Mesodermal cell (in vitro differentiated cells): ENCODE results near the gene AP1S3.
"Not testable (repeated sequence)": the region's sequence is repeated elsewhere in the genome, so short reads cannot be mapped to it uniquely, and the experiment has no call there.

ENCODE experiments used
- H3K27ac ChIP-seq: 2 replicates; pipeline ENCODE4 v1.7.0; 2013; ENCODE audit warnings: mild to moderate bottlenecking, low read depth, low read length, moderate library complexity; ENCODE audit not compliant: severe bottlenecking
- H3K36me3 ChIP-seq: 2 replicates; pipeline ENCODE4 v1.7.1; 2013; ENCODE audit warnings: mild to moderate bottlenecking, low read length, moderate library complexity; ENCODE audit not compliant: control insufficient read depth, insufficient read depth
- H3K4me1 ChIP-seq: one replicate; pipeline ENCODE4 v1.7.1; 2013; ENCODE audit warnings: mild to moderate bottlenecking, low read length; ENCODE audit not compliant: insufficient read depth, control insufficient read depth, poor library complexity, severe bottlenecking
- H3K4me3 ChIP-seq: 2 replicates; pipeline ENCODE4 v1.7.0; 2013; ENCODE audit warnings: low read length, control low read depth, mild to moderate bottlenecking; ENCODE audit not compliant: insufficient read depth, poor library complexity, severe bottlenecking; ENCODE audit errors: extremely low read depth
- H3K9me3 ChIP-seq: 2 replicates; pipeline ENCODE4 v1.7.1; 2013; ENCODE audit warnings: mild to moderate bottlenecking, low read length, moderate library complexity; ENCODE audit not compliant: control insufficient read depth
- WGBS, 2 experiments: methylation state at CpG; one replicate each; pipeline ENCODE4 v1.1.5; 2013; ENCODE audit warnings: missing lambda C conversion rate in 2 of 2; ENCODE audit not compliant: insufficient coverage in 2 of 2; 5-methylcytosine and 5-hydroxymethylcytosine counted together

The AP1S3 gene

GRCh38 chr2:223805008-223805407 is 32.4 kb downstream of the AP1S3 start:
- Histone ChIP-seq H3K27ac (no peak overlapping the region), H3K4me1 (no peaks in the 10 kb centered on the region), H3K36me3 (no peaks in the 10 kb centered on the region), H3K4me3 (no peak overlapping the region), H3K9me3 (no peaks in the 10 kb centered on the region)
- WGBS, 2 experiments: 88 to 95% methylated on average over 7 of the region's 8 CpGs

- no peaks in the 10 kb centered on the region for H3K36me3 ChIP-seq
- no peak overlapping the region for H3K27ac ChIP-seq
- H3K4me1 ChIP-seq: no peaks in the 10 kb centered on the region
- no peak overlapping the region for H3K4me3 ChIP-seq
- H3K9me3 ChIP-seq: no peaks in the 10 kb centered on the region
- WGBS, 2 experiments: 78 to 89% methylated on average over 1 of the region's 5 CpGs
Observed at GRCh38 chr2:223801736-223802135, 35.6 kb downstream of the AP1S3 start.

- WGBS, 2 experiments: 92 to 93% methylated on average over 2 to 3 of the region's 4 CpGs
- no peak overlapping the region for H3K4me3 ChIP-seq
- H3K9me3 ChIP-seq: no peaks in the 10 kb centered on the region
- H3K27ac ChIP-seq: no peak overlapping the region
- no peaks in the 10 kb centered on the region for H3K36me3 ChIP-seq
- no peaks in the 10 kb centered on the region for H3K4me1 ChIP-seq
Observed at GRCh38 chr2:223800908-223801307, 36.5 kb downstream of the AP1S3 start.

GRCh38 chr2:223797811-223798721 is 39.3 kb downstream of the AP1S3 start:
- H3K27ac ChIP-seq: no peak overlapping the region
- no peaks in the 10 kb centered on the region for H3K36me3 ChIP-seq
- H3K9me3 ChIP-seq: no peaks in the 10 kb centered on the region
- WGBS, 2 experiments: 100% methylated on average over 1 of the region's 4 CpGs
- no peaks in the 10 kb centered on the region for H3K4me1 ChIP-seq
- no peak overlapping the region for H3K4me3 ChIP-seq

GRCh38 chr2:223797037-223797436 is 40.3 kb downstream of the AP1S3 start:
- Histone ChIP-seq H3K4me1 (no peaks in the 10 kb centered on the region), H3K36me3 (no peaks in the 10 kb centered on the region), H3K4me3 (no peak overlapping the region), H3K9me3 (no peaks in the 10 kb centered on the region), H3K27ac (no peak overlapping the region)
- 98 to 100% methylated on average over 2 to 4 of the region's 5 CpGs for WGBS, 2 experiments

- 100% methylated on average over 1 of the region's 6 CpGs; no CpG with 5 or more reads in 1 of the 2 experiments for WGBS, 2 experiments
- H3K4me1 ChIP-seq: no peaks in the 10 kb centered on the region
- H3K36me3 ChIP-seq: no peaks in the 10 kb centered on the region
- H3K9me3 ChIP-seq: no peaks in the 10 kb centered on the region
- no peak overlapping the region for H3K27ac ChIP-seq
- H3K4me3 ChIP-seq: no peak overlapping the region
Observed at GRCh38 chr2:223789423-223789822, 48.0 kb downstream of the AP1S3 start.

- no peaks in the 10 kb centered on the region for H3K9me3 ChIP-seq
- H3K27ac ChIP-seq: no peak overlapping the region
- no peaks in the 10 kb centered on the region for H3K36me3 ChIP-seq
- H3K4me3 ChIP-seq: no peak overlapping the region
- no peaks in the 10 kb centered on the region for H3K4me1 ChIP-seq
Observed at GRCh38 chr2:223788826-223789225, 48.6 kb downstream of the AP1S3 start.

- H3K36me3 ChIP-seq, H3K4me3 ChIP-seq, H3K9me3 ChIP-seq, H3K4me1 ChIP-seq, H3K27ac ChIP-seq: not testable (repeated sequence)
- WGBS, 2 experiments: 85 to 97% methylated on average over 7 of the region's 10 CpGs
Observed at GRCh38 chr2:223788106-223788505, 49.3 kb downstream of the AP1S3 start.

GRCh38 chr2:223787358-223787757 is 50.0 kb downstream of the AP1S3 start:
- Histone ChIP-seq H3K4me1 (no peaks in the 10 kb centered on the region), H3K4me3 (no peak overlapping the region), H3K36me3 (no peaks in the 10 kb centered on the region), H3K27ac (no peak overlapping the region), H3K9me3 (no peaks in the 10 kb centered on the region)
- WGBS, 2 experiments: 100% methylated on average over 1 to 2 of the region's 2 CpGs

GRCh38 chr2:223786943-223787342 is 50.4 kb downstream of the AP1S3 start:
- 71 to 85% methylated on average over 2 of the region's 4 CpGs for WGBS, 2 experiments

GRCh38 chr2:223786236-223786635 is 51.1 kb downstream of the AP1S3 start:
- H3K9me3 ChIP-seq: no peaks in the 10 kb centered on the region
- 80 to 100% methylated on average over 1 to 2 of the region's 5 CpGs for WGBS, 2 experiments
- no peak overlapping the region for H3K4me3 ChIP-seq
- H3K4me1 ChIP-seq: no peaks in the 10 kb centered on the region
- H3K36me3 ChIP-seq: no peaks in the 10 kb centered on the region
- no peak overlapping the region for H3K27ac ChIP-seq

More at GRCh38 chr2:223786943-223787342, 50.4 kb downstream of the AP1S3 start:
- no peaks in the 10 kb centered on the region for H3K36me3 ChIP-seq
- no peaks in the 10 kb centered on the region for H3K9me3 ChIP-seq
- H3K27ac ChIP-seq: no peak overlapping the region
- no peaks in the 10 kb centered on the region for H3K4me1 ChIP-seq
- no peak overlapping the region for H3K4me3 ChIP-seq
